ENCODE results near the gene PKDREJ.

- TF ChIP-seq CREB1 (CRISPR knock-in tag; IDR thresholded peaks at IDR 0.05), result no peak
- TF ChIP-seq ZNF263 (CRISPR knock-in tag; IDR thresholded peaks at IDR 0.05; ENCODE audit: low read depth), result no peak
- TF ChIP-seq CTCF (IDR thresholded peaks at IDR 0.05), result no peak
Observed at GRCh38 chr22:46292173-46292572, 29.0 kb upstream of the PKDREJ start.
